Activated T-cell treated with anti-CD3 and anti-CD28 coated beads, Interleukin-2, amount 50 U/mL, for 48 hours (primary cell): ENCODE data around the gene RNPEP.
"Not testable (repeated sequence)": the region's sequence is repeated elsewhere in the genome, so short reads cannot be mapped to it uniquely, and the experiment has no call there.

Experiments used
- DNase-seq, 2 experiments: peaks; one replicate each; pipeline ENCODE4 v3.0.0-alpha.2; 2020

Gene RNPEP

GRCh38 chr1:202038688-202039346, 56.4 kb downstream of the RNPEP start:
- DNase-seq, result no peak

- DNase-seq, result no peak
Observed at GRCh38 chr1:202045705-202046104, 63.3 kb downstream of the RNPEP start.

- DNase-seq, result no peak
Observed at GRCh38 chr1:202046227-202046626, 63.8 kb downstream of the RNPEP start.

- no peak for DNase-seq
Observed at GRCh38 chr1:202046748-202047708, 64.6 kb downstream of the RNPEP start.

GRCh38 chr1:202047977-202048376, 65.5 kb downstream of the RNPEP start:
- DNase-seq, result no peak

GRCh38 chr1:202049129-202049528, 66.7 kb downstream of the RNPEP start:
- DNase-seq, result no peak

GRCh38 chr1:202054094-202054493, 71.6 kb downstream of the RNPEP start:
- DNase-seq, result no peak

GRCh38 chr1:202054673-202055072, 72.2 kb downstream of the RNPEP start:
- not testable (repeated sequence) for DNase-seq
